T follicular helper cell (primary cell): ENCODE measurements around the gene CMSS1.

Experiments
- DNase-seq: peaks from one replicate; pipeline ENCODE4 v3.0.0-alpha.2; 2020; ENCODE audit warnings: low read depth

The CMSS1 gene

GRCh38 chr3:99997293-99997692, 179.6 kb downstream of the CMSS1 start:
- DNase-seq, result no peak

GRCh38 chr3:99999536-99999935, 181.9 kb downstream of the CMSS1 start:
- no peak for DNase-seq

- DNase-seq, result no peak
These were observed 183.4 kb downstream of the CMSS1 start for GRCh38 chr3:100001083-100001482.

GRCh38 chr3:100001526-100002270, 184.0 kb downstream of the CMSS1 start:
- no peak for DNase-seq

GRCh38 chr3:100002599-100003350, 185.1 kb downstream of the CMSS1 start:
- DNase-seq, result no peak

GRCh38 chr3:100003609-100004503, 186.2 kb downstream of the CMSS1 start:
- DNase-seq, result no peak

- no peak for DNase-seq
These were observed 187.3 kb downstream of the CMSS1 start for GRCh38 chr3:100004931-100005330.

- no peak for DNase-seq
These were observed 188.2 kb downstream of the CMSS1 start for GRCh38 chr3:100005665-100006393.

- DNase-seq, result no peak
These were observed 189.1 kb downstream of the CMSS1 start for GRCh38 chr3:100006570-100007271.

GRCh38 chr3:100007313-100007712, 189.7 kb downstream of the CMSS1 start:
- no peak for DNase-seq

GRCh38 chr3:100008081-100008698, 190.5 kb downstream of the CMSS1 start:
- no peak for DNase-seq

GRCh38 chr3:100009276-100010086, 191.8 kb downstream of the CMSS1 start:
- DNase-seq, result no peak

- DNase-seq, result no peak
These were observed 192.4 kb downstream of the CMSS1 start for GRCh38 chr3:100010087-100010417.

GRCh38 chr3:100018806-100019205, 201.1 kb downstream of the CMSS1 start:
- DNase-seq, result no peak

- no peak for DNase-seq
These were observed 202.1 kb downstream of the CMSS1 start for GRCh38 chr3:100019719-100020118.

- no peak for DNase-seq
These were observed 203.4 kb downstream of the CMSS1 start for GRCh38 chr3:100020876-100021644.

GRCh38 chr3:100022506-100022905, 204.8 kb downstream of the CMSS1 start:
- DNase-seq, result no peak

- DNase-seq, result no peak
These were observed 205.5 kb downstream of the CMSS1 start for GRCh38 chr3:100023150-100023549.

GRCh38 chr3:100023595-100023994, 205.9 kb downstream of the CMSS1 start:
- DNase-seq, result no peak
